Endothelial cell of umbilical vein (primary cell): ENCODE data around the gene TRIM40. TPM values are rescaled to one million over a fixed set of nuclear protein-coding genes. Genes with fewer than 3 reads are reported as not detected.

Source experiments
- BruUV-seq: library from RNA; stranded (reverse); fragments of 400-500 nt; replicated peaks from 2 replicates; lab custom pipeline; 2021; lab: Mats Ljungman, UMichigan
- CTCF ChIA-PET: fragments of 300-600, 350-600 bp; sonication (Branson Sonifier 250); formaldehyde crosslinking; loops from one replicate; lab custom pipeline; 2021; ENCODE audit warnings: antibody characterized with exemption, inconsistent platforms; lab: Charles Lee
- POLR2A ChIA-PET: fragments of 300-600, 350-600 bp; sonication (Branson Sonifier 250); formaldehyde crosslinking; loops from one replicate; lab custom pipeline; 2021; ENCODE audit warnings: antibody characterized with exemption, inconsistent platforms; lab: Charles Lee
- DNase-seq: peaks from one replicate; pipeline ENCODE4 v3.0.0-alpha.2; 2011; ENCODE audit warnings: low read depth, low spot score
- FAIRE-seq: peaks from 2 replicates; lab custom pipeline; 2011; peaks lifted over from hg19 to GRCh38; lab: Jason Lieb, UNC
- H2AFZ ChIP-seq: 2 replicates; pipeline ENCODE4 v1.6.0; 2012; ENCODE audit warnings: low read depth, low read length, control low read depth, inconsistent platforms
- H3K27ac ChIP-seq: 2 replicates; pipeline ENCODE4 v1.5.1; 2011; ENCODE audit warnings: low read depth, mild to moderate bottlenecking, control low read depth, low read length, moderate library complexity; ENCODE audit not compliant: insufficient read depth
- H3K27me3 ChIP-seq, 2 experiments: 2 replicates each; pipeline versions ENCODE4 v1.6.0 to v1.6.1; 2011; ENCODE audit warnings: low read length in 2 of 2, mixed read lengths in 1 of 2; ENCODE audit not compliant: control insufficient read depth in 2 of 2, insufficient read depth in 2 of 2
- H3K36me3 ChIP-seq, 2 experiments: 2 replicates in 1 of 2; 3 replicates in 1 of 2; pipeline ENCODE4 v1.5.1; 2011; ENCODE audit warnings: low read length in 2 of 2, mild to moderate bottlenecking in 1 of 2, moderate library complexity in 1 of 2; ENCODE audit not compliant: control insufficient read depth in 2 of 2, insufficient read depth in 2 of 2; ENCODE audit errors: extremely low read depth in 1 of 2
- H3K4me1 ChIP-seq: 3 replicates; pipeline ENCODE4 v1.5.1; 2011; ENCODE audit warnings: mild to moderate bottlenecking, low read length; ENCODE audit not compliant: control insufficient read depth, insufficient read depth; ENCODE audit errors: extremely low read depth
- H3K4me2 ChIP-seq: 2 replicates; pipeline ENCODE4 v1.6.1; 2011; ENCODE audit warnings: low read length, control low read depth, mixed read lengths; ENCODE audit not compliant: insufficient read depth
- H3K4me3 ChIP-seq, 3 experiments: fragments of 200-600 bp in 1 of 3; sonication (generic), shearing (Covaris generic) in 1 of 3; replicated peaks in 1 of 3; 2 replicates each; pipeline ENCODE4 v1.5.1; 2011 to 2016; ENCODE audit warnings: control low read depth in 3 of 3, low read length in 3 of 3, mild to moderate bottlenecking in 2 of 3, inconsistent platforms in 1 of 3, low read depth in 1 of 3, moderate library complexity in 1 of 3; ENCODE audit not compliant: insufficient read depth in 1 of 3
- H3K79me2 ChIP-seq: 2 replicates; pipeline ENCODE4 v1.6.0; 2012; ENCODE audit warnings: low read length, inconsistent platforms; ENCODE audit not compliant: control insufficient read depth, insufficient read depth
- H3K9ac ChIP-seq: replicated peaks from 2 replicates; pipeline ENCODE3; 2011; ENCODE audit warnings: low read length, control low read depth; ENCODE audit not compliant: insufficient read depth; ENCODE audit errors: extremely low read depth
- H3K9me1 ChIP-seq: replicated peaks from 3 replicates; pipeline ENCODE4 v1.6.0; 2011; ENCODE audit warnings: mild to moderate bottlenecking, low read length; ENCODE audit not compliant: control insufficient read depth, insufficient read depth; ENCODE audit errors: extremely low read depth
- H3K9me3 ChIP-seq: replicated peaks from 2 replicates; pipeline ENCODE4 v1.5.1; 2012; ENCODE audit warnings: low read length, inconsistent platforms; ENCODE audit not compliant: control insufficient read depth, insufficient read depth
- H4K20me1 ChIP-seq: replicated peaks from 2 replicates; pipeline ENCODE3; 2011; ENCODE audit warnings: mild to moderate bottlenecking, low read length; ENCODE audit not compliant: control insufficient read depth, insufficient read depth; ENCODE audit errors: extremely low read depth
- EZH2 ChIP-seq: IDR thresholded peaks from 2 replicates; pipeline ENCODE4 v1.6.1; 2012; ENCODE audit warnings: borderline replicate concordance, low read depth, mild to moderate bottlenecking, moderate library complexity, low read length, inconsistent platforms; ENCODE audit not compliant: severe bottlenecking
- POLR2AphosphoS5 ChIP-seq: IDR thresholded peaks from 2 replicates; pipeline ENCODE4 v1.6.1; 2012; ENCODE audit warnings: low read depth, mild to moderate bottlenecking, control low read depth, low read length, moderate library complexity; ENCODE audit not compliant: insufficient read depth
- dilution Hi-C: fragments of 300-500 bp; cut with MboI; formaldehyde crosslinking; loops from one replicate; pipeline ENCODE4 v1.15.0; 2019; ENCODE audit warnings: low sequenced_read_pairs; ENCODE audit not compliant: extremely low pct_ligation_motif_present
- intact Hi-C: fragments of 100-400 bp; cut with micrococcal nuclease; formaldehyde crosslinking; loops from one replicate; pipeline ENCODE4 v1.10.0; 2022
- polyA plus RNA-seq, 4 experiments: library from polyadenylated mRNA; depleted of rRNA in 3 of 4; stranded (reverse) in 3 of 4; unstranded in 1 of 4; fragments of >200 nt; gene quantifications; 2 replicates each; pipeline versions ENCODE4 v1.2.1 to v1.2.3, GENCODE V29; 2011 to 2012; ENCODE audit warnings: missing spikeins in 1 of 4
- total RNA-seq: library from RNA; stranded (reverse); gene quantifications from 2 replicates; pipeline ENCODE4 v1.2.3, GENCODE V29; 2021
- TF ChIP-seq, protein P1 (sequence below), 2 donors: IDR thresholded peaks; 1 replicate in 1 of 2; 2 replicates in 1 of 2; pipeline ENCODE4 v1.5.1; 2011; ENCODE audit warnings: low read length in 2 of 2, mild to moderate bottlenecking in 2 of 2, moderate library complexity in 2 of 2, control low read depth in 1 of 2, inconsistent platforms in 1 of 2, low read depth in 1 of 2; ENCODE audit not compliant: insufficient read depth in 1 of 2; ENCODE audit errors: extremely low read depth in 1 of 2

The TRIM40 gene
- total and polyA plus RNA-seq, 2 donors (not counting 3 experiments of a cell fraction or from before 2014, with no cell fraction given) = not detected

DNA sequence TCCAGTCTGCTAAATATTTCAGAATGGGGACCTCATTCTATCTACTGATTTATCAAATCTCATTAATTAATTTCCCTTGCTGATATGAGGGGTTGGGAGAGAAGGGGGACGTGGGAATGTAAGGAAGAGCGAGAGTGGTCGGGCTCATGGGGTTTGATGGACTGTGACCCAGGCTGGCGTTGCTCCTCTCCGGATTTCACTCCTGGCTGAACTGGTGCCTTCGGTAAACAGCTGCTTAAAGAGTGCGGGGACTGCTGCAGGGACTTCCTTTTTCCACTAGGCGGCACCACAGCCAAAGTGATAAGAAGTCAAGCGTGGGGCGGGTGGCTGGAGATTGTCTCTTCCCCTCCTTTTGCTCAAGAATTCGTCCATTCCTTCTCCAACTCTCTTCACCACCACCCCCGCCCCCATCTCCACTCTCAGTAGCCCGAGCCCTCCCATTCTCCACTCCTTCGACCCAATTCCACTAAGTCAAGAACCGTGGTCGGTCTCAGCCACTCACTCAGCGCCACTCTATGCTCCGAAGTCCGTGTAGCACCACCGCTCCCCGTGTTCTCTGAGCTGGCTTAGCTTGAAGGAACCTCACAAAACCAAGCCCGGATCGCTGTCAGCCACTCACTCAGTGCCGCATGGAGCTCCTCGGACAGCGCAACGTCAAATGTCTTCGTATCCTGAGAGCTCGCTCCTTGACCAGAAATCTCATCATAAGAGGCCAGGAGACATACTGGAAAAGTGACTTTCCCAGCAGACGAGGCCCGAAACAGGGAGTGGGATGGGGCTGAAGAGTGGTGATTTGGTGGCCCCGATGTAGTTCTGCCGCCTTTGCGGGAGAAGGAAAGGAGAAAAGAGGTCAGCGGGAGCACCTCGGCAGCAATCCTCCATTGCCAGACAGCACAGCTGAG is 32.7 kb upstream of the TRIM40 start:
- peak; percentile 97 for FAIRE-seq
- dilution Hi-C loops = no loop called here

More for the DNA sequence above, 32.7 kb upstream of the TRIM40 start:
- CTCF ChIA-PET = interaction anchor here (0.5 to 5.6 kb wide), 32 partner anchors 9 to 1296 kb away, joined by 3 to 311 read pairs (median 4); partner anchors contain the start of genes POLR1H, PPP1R11, TRIM31 and TRIM39
- BruUV-seq = no TSS peak
- Histone ChIP-seq H3K36me3 (no peaks in the 10 kb centered on the region), H3K4me3 (peak overlapping the region in 2 of 3 experiments; percentile 33 to 34), H3K9ac (no peak overlapping the region), H4K20me1 (no peaks in the 10 kb centered on the region), H3K27ac (no peak overlapping the region), H3K4me2 (peak overlapping the region; percentile 71), H2AFZ (peak overlapping the region; percentile 81), H3K4me1 (peaks cover 17% of the 10 kb centered on the region), H3K79me2 (no peaks in the 10 kb centered on the region), H3K9me3 (no peaks in the 10 kb centered on the region), H3K9me1 (no peaks in the 10 kb centered on the region), H3K27me3 (peaks cover 49 to 58% of the 10 kb centered on the region in 2 experiments)
- POLR2A ChIA-PET = no interaction called here
- intact Hi-C loops = loop anchor here (1.0 to 2.0 kb wide), 5 partner anchors 28 to 110 kb away; partner anchors contain the start of genes POLR1H, PPP1R11 and TRIM26
- peak; percentile 82 for DNase-seq
- TF ChIP-seq EZH2 (peak; percentile 15), POLR2AphosphoS5 (no peak)
- TF ChIP-seq, protein P1, sequence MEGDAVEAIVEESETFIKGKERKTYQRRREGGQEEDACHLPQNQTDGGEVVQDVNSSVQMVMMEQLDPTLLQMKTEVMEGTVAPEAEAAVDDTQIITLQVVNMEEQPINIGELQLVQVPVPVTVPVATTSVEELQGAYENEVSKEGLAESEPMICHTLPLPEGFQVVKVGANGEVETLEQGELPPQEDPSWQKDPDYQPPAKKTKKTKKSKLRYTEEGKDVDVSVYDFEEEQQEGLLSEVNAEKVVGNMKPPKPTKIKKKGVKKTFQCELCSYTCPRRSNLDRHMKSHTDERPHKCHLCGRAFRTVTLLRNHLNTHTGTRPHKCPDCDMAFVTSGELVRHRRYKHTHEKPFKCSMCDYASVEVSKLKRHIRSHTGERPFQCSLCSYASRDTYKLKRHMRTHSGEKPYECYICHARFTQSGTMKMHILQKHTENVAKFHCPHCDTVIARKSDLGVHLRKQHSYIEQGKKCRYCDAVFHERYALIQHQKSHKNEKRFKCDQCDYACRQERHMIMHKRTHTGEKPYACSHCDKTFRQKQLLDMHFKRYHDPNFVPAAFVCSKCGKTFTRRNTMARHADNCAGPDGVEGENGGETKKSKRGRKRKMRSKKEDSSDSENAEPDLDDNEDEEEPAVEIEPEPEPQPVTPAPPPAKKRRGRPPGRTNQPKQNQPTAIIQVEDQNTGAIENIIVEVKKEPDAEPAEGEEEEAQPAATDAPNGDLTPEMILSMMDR (IDR thresholded peaks at IDR 0.05; ENCODE audit: extremely low read depth in 1 of 2, insufficient read depth in 1 of 2, low read depth in 1 of 2, low read length in 2 of 2) = peak; percentile 85 to 92
